ENCODE results near the gene MPC1L. TPM values are rescaled to one million over a fixed set of nuclear protein-coding genes. Genes with fewer than 3 reads are reported as not detected.

MPC1L gene
- total and polyA plus RNA-seq, 9 of the 15 experiments (the other 6 are each of a cell fraction or from before 2014, with no cell fraction given) = not detected

- TF ChIP-seq KAT2B (IDR thresholded peaks at IDR 0.05; ENCODE audit: low read depth, low read length) (no peak), NEUROD1 (IDR thresholded peaks at IDR 0.05; ENCODE audit: borderline replicate concordance, low read depth, low read length, partially characterized antibody) (peak; percentile 51), ETS2 (tag; IDR thresholded peaks at IDR 0.05; ENCODE audit: borderline replicate concordance, poor library complexity, severe bottlenecking) (no peak), PML (IDR thresholded peaks at IDR 0.05; ENCODE audit: low read length) (peak; percentile 35; the same call in 1 of the 2 replicates), ETV1 (tag; conservative IDR thresholded peaks at IDR 0.05; ENCODE audit: low read depth) (0 out of 2 replicates have a peak, but pooled peaks have one; percentile 11), POLR2G (IDR thresholded peaks at IDR 0.05; ENCODE audit: low read depth, low read length) (peak; percentile 92), RFX1 (IDR thresholded peaks at IDR 0.05) (peak; percentile 23; the same call in 1 of the 2 replicates), TAF9B (IDR thresholded peaks at IDR 0.05; ENCODE audit: partially characterized antibody) (no peak), ELF1 (tag; IDR thresholded peaks at IDR 0.05) (peak; percentile 49; the same call in 1 of the 2 replicates), ETS1 (conservative IDR thresholded peaks at IDR 0.05; ENCODE audit: control insufficient read depth, low read depth, low read length) (peak; percentile 56; the same call in 1 of the 2 replicates), IRF2 (CRISPR knock-in tag; IDR thresholded peaks at IDR 0.05) (no peak), POLR2AphosphoS5 (IDR thresholded peaks at IDR 0.05; ENCODE audit: control insufficient read depth, insufficient read depth, low read depth, low read length) (0 out of 2 replicates have a peak, but pooled peaks have one; percentile 39), GABPA (tag; conservative IDR thresholded peaks at IDR 0.05; ENCODE audit: low read depth) (peak; percentile 91), MEIS2 (IDR thresholded peaks at IDR 0.05; ENCODE audit: partially characterized antibody) (peak; percentile 46), ZBTB7A (IDR thresholded peaks at IDR 0.05; ENCODE audit: borderline replicate concordance, control insufficient read depth, low read depth, low read length) (peak; percentile 14; the same call in 1 of the 2 replicates), KHSRP (IDR thresholded peaks at IDR 0.05) (peak; percentile 23; the same call in 1 of the 2 replicates), RBM25 (IDR thresholded peaks at IDR 0.05; ENCODE audit: low read depth, low read length, severe bottlenecking) (peak; percentile 59)
- TF ChIP-seq, protein P1, sequence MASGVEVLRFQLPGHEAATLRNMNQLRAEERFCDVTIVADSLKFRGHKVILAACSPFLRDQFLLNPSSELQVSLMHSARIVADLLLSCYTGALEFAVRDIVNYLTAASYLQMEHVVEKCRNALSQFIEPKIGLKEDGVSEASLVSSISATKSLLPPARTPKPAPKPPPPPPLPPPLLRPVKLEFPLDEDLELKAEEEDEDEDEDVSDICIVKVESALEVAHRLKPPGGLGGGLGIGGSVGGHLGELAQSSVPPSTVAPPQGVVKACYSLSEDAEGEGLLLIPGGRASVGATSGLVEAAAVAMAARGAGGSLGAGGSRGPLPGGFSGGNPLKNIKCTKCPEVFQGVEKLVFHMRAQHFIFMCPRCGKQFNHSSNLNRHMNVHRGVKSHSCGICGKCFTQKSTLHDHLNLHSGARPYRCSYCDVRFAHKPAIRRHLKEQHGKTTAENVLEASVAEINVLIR (CRISPR knock-in tag; IDR thresholded peaks at IDR 0.05) = peak; percentile 72
- TF ChIP-seq, protein P2, sequence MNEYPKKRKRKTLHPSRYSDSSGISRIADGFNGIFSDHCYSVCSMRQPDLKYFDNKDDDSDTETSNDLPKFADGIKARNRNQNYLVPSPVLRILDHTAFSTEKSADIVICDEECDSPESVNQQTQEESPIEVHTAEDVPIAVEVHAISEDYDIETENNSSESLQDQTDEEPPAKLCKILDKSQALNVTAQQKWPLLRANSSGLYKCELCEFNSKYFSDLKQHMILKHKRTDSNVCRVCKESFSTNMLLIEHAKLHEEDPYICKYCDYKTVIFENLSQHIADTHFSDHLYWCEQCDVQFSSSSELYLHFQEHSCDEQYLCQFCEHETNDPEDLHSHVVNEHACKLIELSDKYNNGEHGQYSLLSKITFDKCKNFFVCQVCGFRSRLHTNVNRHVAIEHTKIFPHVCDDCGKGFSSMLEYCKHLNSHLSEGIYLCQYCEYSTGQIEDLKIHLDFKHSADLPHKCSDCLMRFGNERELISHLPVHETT (CRISPR knock-in tag; conservative IDR thresholded peaks at IDR 0.05 in 1 of 2, IDR thresholded peaks at IDR 0.05 in 1 of 2) = 0 out of 4 replicates have a peak, but pooled peaks of 1 of the 2 experiments have one; percentile 21
- TF ChIP-seq, protein P3, sequence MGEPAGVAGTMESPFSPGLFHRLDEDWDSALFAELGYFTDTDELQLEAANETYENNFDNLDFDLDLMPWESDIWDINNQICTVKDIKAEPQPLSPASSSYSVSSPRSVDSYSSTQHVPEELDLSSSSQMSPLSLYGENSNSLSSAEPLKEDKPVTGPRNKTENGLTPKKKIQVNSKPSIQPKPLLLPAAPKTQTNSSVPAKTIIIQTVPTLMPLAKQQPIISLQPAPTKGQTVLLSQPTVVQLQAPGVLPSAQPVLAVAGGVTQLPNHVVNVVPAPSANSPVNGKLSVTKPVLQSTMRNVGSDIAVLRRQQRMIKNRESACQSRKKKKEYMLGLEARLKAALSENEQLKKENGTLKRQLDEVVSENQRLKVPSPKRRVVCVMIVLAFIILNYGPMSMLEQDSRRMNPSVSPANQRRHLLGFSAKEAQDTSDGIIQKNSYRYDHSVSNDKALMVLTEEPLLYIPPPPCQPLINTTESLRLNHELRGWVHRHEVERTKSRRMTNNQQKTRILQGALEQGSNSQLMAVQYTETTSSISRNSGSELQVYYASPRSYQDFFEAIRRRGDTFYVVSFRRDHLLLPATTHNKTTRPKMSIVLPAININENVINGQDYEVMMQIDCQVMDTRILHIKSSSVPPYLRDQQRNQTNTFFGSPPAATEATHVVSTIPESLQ (CRISPR knock-in tag; IDR thresholded peaks at IDR 0.05) = no peak
Observed at GRCh38 chrX:40580537-40581335, 42.5 kb upstream of the MPC1L start, which contains the start of gene ATP6AP2 (continued).
